GM12873 (cell line): ENCODE measurements around the gene FOXP1.

Source experiments
- TF ChIP-seq, protein P1 (sequence below): IDR thresholded peaks from 2 replicates; pipeline ENCODE4 v1.5.1; 2012; ENCODE audit warnings: low read depth, mild to moderate bottlenecking, moderate library complexity, low read length, control low read depth; ENCODE audit not compliant: insufficient read depth; ENCODE audit errors: missing control alignments

FOXP1 gene

DNA sequence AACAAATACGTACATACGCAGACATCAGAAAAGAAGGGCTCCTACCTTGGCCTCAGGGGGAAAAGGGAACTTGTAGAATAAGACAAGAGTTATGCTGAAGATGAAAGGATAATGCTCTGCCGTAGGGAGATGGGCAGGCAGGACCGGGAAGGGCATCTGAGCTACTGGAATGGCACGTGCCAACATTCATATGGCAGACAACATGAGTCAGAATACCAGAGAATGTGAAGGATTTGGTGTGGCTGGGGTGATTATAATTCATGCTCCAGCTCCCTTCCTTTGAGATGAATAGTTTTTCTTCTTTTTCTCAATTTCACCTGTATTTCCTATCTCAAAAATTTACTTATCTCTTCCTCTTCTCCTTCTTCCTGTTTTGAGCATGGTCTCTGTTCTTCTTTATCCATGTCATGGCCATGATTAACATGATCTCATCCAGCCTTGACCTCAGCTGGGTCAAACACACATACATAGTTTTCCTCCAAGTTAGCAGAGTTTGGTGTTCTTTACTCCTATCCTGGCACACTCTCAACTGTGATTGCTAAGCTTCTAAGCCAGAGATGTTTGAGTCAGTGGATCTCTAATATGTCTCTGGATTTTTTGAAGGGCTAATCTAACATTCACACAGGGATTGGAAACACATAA, 507.0 kb downstream of the FOXP1 start:
- TF ChIP-seq, protein P1, sequence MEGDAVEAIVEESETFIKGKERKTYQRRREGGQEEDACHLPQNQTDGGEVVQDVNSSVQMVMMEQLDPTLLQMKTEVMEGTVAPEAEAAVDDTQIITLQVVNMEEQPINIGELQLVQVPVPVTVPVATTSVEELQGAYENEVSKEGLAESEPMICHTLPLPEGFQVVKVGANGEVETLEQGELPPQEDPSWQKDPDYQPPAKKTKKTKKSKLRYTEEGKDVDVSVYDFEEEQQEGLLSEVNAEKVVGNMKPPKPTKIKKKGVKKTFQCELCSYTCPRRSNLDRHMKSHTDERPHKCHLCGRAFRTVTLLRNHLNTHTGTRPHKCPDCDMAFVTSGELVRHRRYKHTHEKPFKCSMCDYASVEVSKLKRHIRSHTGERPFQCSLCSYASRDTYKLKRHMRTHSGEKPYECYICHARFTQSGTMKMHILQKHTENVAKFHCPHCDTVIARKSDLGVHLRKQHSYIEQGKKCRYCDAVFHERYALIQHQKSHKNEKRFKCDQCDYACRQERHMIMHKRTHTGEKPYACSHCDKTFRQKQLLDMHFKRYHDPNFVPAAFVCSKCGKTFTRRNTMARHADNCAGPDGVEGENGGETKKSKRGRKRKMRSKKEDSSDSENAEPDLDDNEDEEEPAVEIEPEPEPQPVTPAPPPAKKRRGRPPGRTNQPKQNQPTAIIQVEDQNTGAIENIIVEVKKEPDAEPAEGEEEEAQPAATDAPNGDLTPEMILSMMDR = no peak

GRCh38 chr3:71075494-71075893, 508.0 kb downstream of the FOXP1 start:
- TF ChIP-seq, protein P1 = no peak

DNA sequence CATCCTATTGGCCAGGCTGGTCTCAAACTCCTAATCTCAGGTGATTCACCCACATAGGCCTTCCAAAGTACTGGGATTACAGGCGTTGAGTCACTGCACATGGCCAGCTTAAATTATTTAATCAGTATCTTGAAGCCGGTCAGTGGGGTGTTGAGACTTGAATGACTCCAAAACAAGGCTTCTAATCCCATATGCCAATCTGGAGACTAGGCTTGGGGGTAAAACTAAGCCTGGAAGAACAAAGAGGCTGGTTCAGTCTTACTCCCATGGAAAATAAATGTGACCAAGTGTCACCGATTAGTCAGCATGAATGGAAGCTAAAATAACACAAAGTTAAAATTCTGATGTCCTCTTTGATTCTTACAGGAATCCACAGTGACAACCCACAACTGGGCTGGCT, 509.1 kb downstream of the FOXP1 start:
- TF ChIP-seq, protein P1 = no peak

DNA sequence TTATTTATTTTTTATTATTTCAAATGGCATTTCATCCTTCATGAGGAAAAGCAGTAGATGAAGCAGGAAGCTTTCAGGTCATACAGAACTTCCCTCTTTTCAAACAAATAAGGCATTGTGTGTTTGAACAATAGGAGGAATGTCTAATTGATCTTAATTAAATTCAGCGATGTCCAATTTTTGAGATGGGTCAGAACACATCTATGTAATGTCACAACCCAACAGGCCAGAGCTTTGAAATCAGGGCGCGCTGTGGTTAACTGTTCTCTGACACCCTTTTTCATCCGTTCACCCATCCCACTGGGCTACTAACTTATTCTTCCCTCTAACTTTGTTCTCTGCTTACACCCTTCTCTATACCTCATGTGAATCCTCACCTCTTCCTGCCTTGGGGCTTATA, 510.5 kb downstream of the FOXP1 start:
- TF ChIP-seq, protein P1 = no peak

DNA sequence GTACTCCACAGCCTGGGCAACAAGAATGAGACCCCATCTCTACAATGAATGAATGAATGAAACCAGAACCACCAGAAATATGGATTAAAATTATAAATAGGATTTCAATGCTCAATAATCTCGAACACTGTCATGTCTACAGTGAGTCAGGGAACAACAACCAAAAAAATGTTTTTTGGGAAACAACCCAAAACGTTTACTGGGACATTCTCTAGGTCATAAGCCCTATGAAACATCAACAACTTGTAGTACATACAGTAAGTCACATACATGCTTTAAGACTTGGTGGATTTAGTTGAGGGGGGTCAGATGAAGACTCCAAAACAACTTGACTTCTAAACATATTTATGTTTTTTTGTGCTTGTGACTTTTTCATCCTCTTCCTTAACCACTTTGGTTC, 511.2 kb downstream of the FOXP1 start:
- TF ChIP-seq, protein P1 = no peak

- TF ChIP-seq, protein P1 = no peak
Measured at GRCh38 chr3:71070497-71071463, 512.7 kb downstream of the FOXP1 start.

DNA sequence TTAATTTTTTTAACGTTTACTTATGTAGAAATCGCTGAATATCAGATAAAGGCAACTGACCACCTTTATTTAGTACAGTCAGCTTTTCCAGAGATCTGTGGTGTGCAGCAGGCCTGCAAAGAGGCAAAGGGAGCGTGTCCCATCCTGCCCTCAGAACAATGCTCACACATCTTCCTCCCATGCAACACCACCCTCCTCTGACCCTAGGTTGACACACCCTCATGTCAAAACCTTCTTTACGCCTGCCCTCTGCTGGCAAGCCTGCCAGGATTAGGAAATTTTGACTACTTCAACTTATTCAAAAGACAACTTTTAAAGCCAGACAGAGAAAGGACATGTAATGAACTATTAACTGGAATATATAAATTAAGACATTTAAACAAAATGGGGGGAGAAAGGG, 513.7 kb downstream of the FOXP1 start:
- TF ChIP-seq, protein P1 = peak; percentile 39
